Panc1 (cell line): ENCODE results near the gene GCFC2.

Source experiments
- TCF7L2 ChIP-seq: IDR thresholded peaks from 2 replicates; pipeline ENCODE4 v1.6.1; 2011; ENCODE audit warnings: mild to moderate bottlenecking, low read depth, low read length, inconsistent platforms
- TF ChIP-seq, protein P1 (sequence below): fragments of 450-650 bp; IDR thresholded peaks from 2 replicates; pipeline ENCODE4 v1.5.1; 2017; ENCODE audit warnings: mild to moderate bottlenecking

DNA sequence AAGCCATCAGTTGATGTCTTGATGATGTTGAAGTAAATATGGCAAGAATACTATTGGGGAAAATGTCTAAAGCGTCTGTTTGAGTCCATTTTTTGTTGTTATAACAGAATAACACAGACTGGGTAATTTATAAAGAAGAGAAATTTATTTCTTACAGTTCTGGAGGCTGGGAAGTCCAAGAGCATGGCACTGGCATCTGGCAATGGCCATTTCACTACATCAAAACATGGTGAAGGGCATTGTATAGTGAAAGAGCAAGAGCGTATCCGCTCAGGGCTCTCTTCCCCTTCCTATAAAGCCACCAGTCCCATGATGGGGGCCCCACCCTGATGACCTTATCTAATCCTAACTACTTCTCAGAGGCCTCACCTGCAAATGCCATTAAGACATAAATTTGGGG lies 93.8 kb downstream of the GCFC2 start:
- TF ChIP-seq, protein P1, sequence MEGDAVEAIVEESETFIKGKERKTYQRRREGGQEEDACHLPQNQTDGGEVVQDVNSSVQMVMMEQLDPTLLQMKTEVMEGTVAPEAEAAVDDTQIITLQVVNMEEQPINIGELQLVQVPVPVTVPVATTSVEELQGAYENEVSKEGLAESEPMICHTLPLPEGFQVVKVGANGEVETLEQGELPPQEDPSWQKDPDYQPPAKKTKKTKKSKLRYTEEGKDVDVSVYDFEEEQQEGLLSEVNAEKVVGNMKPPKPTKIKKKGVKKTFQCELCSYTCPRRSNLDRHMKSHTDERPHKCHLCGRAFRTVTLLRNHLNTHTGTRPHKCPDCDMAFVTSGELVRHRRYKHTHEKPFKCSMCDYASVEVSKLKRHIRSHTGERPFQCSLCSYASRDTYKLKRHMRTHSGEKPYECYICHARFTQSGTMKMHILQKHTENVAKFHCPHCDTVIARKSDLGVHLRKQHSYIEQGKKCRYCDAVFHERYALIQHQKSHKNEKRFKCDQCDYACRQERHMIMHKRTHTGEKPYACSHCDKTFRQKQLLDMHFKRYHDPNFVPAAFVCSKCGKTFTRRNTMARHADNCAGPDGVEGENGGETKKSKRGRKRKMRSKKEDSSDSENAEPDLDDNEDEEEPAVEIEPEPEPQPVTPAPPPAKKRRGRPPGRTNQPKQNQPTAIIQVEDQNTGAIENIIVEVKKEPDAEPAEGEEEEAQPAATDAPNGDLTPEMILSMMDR = no peak
- TF ChIP-seq TCF7L2 = no peak
